UCSD-AML1 (cell line): Measurements from ENCODE around the gene ZSWIM8.
A peak's percentile ranks its signal among the peaks of the same experiment; 100 is the strongest.
"Not testable (repeated sequence)": the region's sequence is repeated elsewhere in the genome, so short reads cannot be mapped to it uniquely, and the experiment has no call there.

ENCODE experiments used
- DNase-seq: peaks from one replicate; lab custom pipeline; 2025; ENCODE audit not compliant: unreplicated experiment; lab: John Stamatoyannopoulos, UW

Gene ZSWIM8, protein sequence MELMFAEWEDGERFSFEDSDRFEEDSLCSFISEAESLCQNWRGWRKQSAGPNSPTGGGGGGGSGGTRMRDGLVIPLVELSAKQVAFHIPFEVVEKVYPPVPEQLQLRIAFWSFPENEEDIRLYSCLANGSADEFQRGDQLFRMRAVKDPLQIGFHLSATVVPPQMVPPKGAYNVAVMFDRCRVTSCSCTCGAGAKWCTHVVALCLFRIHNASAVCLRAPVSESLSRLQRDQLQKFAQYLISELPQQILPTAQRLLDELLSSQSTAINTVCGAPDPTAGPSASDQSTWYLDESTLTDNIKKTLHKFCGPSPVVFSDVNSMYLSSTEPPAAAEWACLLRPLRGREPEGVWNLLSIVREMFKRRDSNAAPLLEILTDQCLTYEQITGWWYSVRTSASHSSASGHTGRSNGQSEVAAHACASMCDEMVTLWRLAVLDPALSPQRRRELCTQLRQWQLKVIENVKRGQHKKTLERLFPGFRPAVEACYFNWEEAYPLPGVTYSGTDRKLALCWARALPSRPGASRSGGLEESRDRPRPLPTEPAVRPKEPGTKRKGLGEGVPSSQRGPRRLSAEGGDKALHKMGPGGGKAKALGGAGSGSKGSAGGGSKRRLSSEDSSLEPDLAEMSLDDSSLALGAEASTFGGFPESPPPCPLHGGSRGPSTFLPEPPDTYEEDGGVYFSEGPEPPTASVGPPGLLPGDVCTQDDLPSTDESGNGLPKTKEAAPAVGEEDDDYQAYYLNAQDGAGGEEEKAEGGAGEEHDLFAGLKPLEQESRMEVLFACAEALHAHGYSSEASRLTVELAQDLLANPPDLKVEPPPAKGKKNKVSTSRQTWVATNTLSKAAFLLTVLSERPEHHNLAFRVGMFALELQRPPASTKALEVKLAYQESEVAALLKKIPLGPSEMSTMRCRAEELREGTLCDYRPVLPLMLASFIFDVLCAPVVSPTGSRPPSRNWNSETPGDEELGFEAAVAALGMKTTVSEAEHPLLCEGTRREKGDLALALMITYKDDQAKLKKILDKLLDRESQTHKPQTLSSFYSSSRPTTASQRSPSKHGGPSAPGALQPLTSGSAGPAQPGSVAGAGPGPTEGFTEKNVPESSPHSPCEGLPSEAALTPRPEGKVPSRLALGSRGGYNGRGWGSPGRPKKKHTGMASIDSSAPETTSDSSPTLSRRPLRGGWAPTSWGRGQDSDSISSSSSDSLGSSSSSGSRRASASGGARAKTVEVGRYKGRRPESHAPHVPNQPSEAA (N-terminal part only)

DNA sequence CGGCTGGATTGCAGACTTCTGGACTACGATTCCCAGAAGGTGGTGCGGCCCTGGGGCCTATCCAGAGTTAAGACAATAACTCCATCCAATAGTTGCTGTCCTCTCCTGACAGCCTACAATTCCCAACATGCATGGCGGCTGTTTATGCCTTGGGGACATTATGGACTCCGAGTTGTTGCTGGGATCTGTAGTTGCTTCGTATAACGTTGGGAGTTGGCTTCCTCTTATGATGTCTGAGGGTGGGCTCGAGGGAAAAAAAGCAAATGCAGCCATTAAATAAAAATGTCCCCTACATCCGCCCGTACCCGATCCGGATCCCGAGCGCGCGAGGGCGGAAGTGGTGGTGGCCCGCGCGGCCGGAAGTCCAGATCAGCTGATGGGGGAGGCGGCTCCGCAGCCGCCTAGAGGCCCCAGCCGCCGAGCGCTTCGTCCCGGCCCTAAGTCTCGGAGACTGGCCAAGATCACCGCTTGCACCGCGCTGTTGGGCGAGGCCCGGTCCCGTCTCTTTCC lies at the start of gene ZSWIM8:
Gene ZSWIM8 (plus strand): TSS at position 396 of the 510 bp plus-strand sequence. CDS start 273 bp downstream, outside the sequence.
- peak; percentile 90 for DNase-seq

DNA sequence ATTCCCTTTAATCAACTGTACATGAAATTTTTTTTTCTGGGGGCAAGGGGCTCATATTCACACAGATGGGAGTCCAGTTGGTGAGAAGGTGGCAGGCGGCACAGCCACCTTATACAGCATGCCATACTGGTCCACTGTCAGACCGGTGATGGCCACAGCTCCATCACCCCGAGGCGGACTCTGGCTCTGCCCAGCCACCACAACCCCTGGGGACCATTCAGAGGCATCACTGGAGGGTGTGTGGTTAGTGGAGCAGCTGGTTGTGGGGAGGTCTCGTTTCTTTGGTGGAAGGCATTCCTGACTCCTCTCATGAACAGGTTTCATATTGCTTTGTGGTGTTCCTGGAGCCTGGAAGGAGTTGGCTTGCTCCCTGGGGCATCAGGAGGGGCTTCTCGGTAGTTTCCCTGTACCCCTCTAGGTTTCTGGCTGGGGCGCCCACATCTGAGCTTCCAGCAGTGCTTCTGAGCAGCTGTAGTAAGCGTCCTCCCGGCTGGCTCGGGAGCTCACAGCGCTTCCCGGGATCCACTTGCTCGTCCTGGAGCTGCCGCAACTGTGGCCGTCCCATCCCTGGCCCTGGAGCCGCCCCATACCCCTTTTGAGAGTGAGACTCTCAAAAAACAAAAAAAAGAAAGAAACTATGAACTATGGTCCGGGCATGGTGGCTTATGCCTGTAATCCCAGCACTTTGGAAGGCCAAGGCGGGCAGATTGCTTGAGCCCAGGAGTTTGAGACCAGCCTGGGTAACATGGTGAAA lies 44.7 kb upstream of the ZSWIM8 start:
- not testable (repeated sequence) for DNase-seq

DNA sequence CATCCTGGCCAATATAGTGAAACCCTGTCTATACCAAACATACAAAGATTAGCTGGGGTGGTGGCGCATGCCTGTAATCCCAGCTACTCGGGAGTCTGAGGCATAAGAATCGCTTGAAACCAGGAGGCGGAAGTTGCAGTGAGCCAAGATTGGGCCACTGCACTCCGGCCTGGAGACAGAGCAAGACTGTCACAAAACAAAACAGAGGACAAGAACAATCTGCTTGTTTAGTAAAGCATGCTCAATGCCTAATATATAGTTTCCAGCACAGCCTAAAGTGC lies 43.0 kb upstream of the ZSWIM8 start:
- DNase-seq, result no peak

DNA sequence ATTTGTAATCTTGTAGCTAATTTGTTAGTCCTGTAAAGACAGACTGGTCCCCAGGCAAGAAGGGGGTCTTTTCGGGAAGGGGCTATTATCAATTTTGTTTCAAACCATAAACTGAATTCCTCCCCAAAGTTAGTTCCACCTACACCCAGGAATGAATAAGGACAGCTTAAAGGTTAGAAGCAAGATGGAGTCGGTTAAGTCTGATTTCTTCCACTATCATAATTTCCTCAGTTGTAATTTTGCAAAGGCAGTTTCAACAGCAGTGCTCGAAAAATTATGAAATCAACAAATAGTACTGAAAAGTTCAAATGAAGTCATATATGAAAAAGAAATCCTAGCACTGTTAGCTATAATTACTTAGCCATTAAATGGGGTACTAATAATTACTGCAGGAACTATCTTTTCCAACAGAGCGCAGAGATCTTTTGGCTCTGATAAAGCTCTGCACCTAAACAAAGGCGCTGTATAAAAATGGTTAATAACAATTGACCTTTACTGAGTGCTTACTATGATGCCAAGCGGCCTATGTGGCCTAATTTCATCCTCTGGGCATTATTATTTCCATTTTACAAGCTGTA lies 42.0 kb upstream of the ZSWIM8 start:
- no peak for DNase-seq

DNA sequence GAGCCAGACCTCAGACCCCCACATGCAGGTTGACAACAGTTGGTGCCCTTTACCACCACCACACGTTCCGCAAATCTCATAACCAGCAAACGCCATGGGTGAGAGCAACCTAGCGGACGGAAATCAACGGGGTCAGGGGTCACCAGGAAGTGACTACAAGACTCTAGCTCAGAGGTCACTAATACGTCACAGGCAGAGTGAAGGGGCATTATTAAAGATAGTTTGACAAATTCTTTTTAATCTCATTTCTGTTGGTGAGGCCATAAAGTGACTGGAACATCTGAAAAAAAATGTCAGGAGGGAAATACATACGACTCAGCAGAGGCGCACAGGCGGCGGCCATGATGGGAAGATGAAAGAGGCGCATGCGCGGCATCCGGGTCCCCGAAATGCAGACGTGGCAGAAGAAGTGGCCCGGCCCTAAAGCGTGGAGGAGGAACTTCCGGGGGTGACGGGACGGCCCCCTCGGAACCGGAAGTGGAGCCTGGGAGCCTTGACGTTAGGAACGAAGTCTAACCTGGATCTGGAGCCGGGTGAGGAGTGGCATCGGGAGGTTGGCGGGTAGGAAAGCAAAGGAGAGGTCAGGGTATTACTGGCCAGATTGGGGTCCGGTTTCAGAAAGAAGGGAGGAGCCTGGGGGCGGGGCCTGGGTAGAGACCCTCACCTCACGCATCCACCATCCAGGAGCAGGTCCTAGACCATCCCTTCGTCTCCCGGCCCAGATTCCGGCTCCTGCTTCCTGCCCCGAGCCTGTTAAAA lies 41.3 kb upstream of the ZSWIM8 start, which contains the start of gene SEC24C:
Gene SEC24C (plus strand): TSS at position 468 of the 759 bp plus-strand sequence. CDS start 2,461 bp downstream, outside the sequence.
- DNase-seq, result peak; percentile 95

DNA sequence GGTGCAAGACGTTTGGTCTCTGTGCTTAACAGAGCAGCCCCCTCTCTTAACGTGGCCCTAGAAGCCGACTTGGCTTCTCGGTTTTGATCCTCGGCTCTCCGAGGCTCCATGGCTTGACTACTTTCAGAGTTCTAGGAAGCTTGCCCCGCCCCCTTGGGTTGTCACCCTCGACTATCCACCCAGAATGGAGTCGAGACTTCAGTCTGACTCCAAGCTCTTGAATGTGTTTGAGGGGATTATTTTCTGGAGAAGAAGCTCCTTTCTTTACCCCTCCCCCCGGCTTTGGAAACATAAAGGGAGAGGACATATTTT lies 40.8 kb upstream of the ZSWIM8 start:
- DNase-seq, result peak; percentile 84

DNA sequence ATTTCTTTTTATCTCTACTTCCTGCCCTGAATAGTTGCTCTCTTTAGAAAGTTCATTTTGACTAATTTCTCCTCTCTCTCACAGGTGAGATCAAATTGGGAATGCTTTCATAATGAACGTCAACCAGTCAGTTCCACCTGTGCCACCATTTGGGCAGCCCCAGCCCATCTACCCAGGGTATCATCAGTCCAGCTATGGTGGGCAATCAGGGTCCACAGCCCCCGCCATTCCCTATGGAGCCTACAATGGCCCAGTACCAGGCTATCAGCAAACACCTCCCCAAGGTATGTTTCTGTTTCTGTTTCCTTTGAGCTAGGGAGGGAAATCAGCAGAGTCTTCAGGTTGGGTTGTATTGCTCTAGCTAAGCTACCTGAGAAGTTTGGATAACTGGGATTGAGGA lies 38.7 kb upstream of the ZSWIM8 start:
- no peak for DNase-seq

DNA sequence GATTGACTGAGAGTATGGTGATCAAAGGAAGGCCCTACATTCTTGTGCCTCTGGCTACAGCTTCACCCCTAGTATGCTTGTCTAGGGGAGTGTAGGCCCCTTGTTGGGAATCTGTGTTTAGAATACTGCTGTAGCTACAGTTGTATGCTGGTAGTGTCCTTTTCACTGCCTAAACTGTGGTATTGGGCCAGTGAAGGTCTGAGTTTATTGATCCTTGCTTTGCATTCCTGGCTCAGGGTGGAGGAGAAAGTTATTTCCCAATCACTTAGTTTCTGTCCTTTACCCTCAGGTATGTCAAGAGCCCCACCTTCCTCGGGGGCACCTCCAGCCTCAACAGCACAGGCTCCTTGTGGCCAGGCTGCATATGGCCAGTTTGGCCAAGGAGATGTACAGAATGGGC lies 34.6 kb upstream of the ZSWIM8 start:
- DNase-seq, result no peak

DNA sequence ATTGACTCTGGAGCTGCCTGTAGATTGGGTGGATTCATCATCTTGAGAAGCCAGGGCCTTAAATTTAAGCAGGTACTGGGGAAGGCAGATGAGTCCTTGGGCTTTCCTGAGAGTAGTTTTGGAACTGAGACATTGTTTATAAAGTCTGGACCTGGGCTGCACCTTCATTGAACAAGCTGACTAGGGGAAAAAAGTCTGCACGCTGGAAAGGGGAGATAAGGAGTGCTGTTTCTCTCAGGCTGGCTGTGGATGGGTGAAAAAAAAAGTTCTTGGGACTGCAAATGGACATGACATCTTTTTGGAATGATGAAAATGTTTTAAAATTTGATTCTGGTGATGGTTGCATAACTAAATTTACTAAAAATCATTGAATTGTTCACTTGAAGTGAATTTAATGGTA lies 29.2 kb upstream of the ZSWIM8 start:
- DNase-seq, result no peak

DNA sequence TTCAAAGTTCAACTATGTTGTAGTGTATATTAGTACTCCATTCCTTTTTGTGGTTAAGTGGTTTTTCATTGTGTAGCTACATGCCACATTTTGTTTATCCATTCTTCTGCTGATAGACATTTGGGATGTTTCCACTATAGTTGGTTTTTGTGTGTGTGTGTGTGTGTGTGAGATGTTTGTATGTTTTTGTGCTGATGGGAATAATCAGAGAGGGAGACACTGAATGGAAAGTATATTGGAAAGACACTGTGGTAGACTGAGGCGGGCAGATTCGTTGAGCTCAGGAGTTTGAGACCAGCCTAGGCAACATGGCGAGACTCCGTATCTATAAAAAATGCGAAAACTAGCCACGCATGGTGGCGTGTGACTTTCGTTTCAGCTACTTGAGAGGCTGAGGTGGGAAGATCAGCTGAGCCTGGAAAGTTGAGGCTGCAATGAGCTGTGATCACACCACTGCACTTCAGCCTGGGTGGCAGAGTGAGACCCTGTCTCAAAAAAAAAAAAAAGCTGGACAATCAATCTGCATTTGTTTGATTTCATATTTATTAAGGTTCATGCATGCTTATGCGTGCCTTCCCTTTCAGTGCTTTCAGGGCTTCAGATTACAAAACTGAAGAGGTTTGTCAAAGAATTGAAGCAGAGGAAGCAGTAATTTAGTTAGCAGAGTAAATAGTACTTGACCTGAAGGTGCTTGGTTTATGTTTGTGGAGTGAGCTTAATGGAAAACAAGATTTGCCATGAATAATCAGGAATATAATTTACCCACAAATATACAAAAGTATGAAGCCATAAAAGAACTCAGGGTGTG lies 26.5 kb upstream of the ZSWIM8 start:
- no peak for DNase-seq

DNA sequence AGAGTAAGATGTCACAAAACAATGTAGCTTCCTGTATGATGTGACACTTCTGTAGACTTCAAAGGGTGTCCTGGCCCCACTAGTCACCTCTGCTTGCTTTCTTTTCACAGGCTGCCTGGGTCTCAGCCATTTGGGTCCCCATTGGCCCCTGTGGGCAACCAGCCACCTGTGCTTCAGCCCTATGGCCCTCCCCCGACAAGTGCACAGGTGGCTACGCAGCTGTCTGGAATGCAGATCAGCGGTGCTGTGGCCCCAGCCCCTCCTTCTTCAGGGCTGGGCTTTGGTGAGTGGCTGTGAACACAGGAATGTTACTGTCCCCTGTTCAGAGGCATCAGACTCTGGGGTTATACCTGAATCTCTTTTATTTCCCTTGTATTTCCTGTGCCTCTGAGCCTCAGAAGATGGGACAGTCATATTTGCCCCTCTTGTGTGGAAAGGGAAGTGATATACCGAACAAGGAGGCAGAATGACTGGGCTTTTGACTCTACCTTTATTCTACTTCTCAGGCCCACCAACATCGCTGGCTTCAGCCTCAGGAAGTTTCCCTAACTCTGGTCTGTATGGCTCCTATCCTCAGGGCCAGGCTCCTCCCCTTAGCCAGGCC lies 25.8 kb upstream of the ZSWIM8 start:
- no peak for DNase-seq

DNA sequence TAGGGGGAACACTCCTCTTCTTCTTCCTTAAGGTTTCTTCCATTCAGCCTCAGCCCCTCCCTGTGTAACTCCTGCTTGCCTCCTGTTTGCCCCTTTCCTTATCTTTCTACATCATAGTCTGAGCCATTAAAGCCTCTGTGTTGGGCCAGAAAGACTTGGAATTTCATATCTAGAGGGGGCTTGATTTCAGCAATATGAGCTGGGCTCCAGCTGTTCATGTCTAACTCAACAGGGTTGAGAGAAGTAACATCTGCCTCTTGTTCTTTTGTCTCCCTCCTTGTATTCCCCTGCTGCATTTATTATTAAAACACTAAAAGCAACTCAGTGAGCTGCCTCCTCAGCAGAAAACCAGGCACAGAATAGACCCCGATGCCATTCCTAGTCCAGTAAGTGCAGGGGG lies 23.6 kb upstream of the ZSWIM8 start:
- DNase-seq, result no peak

DNA sequence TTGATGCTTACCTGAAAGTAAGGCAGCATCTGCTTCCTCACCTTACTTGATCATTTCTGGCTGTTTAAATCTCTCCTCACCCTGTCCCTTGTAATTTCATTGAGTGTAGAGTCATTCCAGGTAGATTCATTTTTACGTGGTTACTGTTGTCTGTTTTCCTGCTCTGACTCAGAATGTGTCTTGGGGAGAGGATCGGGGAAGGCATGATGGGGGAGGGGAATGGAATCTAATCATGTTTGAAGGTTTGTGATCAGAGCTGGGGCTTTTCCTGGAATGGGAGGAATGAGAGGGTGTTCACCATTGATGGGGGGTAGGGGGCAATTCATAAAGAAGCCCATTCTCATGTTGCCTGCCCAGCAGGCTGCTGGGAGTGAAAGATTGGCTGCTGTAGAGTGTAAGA lies 22.5 kb upstream of the ZSWIM8 start:
- no peak for DNase-seq

DNA sequence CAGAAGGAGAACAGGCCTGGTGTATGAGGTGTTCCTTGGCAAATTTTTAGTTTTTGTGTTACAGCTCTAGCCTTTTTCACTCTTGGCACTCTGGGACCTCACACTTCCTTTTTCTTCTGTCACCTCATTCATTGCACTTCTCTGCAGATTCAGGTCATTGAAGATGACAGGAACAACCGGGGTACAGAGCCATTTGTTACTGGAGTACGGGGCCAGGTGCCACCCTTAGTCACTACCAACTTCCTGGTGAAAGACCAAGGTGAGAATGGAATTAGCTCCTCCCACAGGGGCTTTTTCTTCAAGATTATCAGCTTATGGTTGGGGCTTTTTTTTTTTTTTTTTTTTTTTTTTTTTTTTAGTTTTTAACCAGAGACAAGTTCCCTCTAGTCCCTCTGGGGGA lies 22.1 kb upstream of the ZSWIM8 start:
- DNase-seq, result no peak

DNA sequence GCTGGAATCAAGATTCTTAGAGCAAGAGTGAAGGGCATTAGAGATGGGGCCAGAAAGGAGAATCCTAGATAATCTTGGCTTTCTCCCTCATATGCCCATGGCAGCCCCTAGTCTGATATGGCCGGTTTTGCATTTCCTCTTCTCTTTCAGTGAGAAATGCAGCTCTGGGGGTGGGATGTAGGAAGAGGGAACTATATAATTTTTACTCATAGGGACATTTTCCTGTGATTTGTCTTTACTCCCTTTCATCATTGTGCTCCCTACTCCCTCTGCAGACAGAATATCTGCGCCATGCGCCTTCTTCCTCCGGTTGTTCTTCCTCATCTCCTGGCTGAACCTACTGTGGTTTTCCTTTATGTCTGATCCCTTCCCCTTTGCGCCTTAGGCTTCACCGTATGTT lies 20.3 kb upstream of the ZSWIM8 start:
- DNase-seq, result no peak

DNA sequence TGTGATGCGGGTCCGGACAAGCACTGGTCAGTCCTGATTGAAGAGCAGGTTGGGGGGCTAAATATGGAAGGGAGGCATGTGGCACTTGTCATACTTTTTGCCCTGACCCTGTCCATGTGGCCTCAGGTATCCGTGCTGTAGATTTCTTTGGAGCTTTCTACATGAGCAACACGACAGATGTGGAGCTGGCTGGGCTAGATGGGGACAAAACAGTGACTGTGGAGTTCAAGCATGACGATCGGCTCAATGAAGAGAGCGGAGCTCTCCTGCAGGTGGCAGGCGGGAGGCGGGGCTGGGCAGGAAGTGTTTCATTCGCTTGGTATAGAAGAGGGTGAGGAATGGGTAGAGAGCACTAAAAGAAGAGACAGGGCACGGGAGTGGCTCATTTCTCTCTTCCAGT lies 16.5 kb upstream of the ZSWIM8 start:
- DNase-seq, result no peak

DNA sequence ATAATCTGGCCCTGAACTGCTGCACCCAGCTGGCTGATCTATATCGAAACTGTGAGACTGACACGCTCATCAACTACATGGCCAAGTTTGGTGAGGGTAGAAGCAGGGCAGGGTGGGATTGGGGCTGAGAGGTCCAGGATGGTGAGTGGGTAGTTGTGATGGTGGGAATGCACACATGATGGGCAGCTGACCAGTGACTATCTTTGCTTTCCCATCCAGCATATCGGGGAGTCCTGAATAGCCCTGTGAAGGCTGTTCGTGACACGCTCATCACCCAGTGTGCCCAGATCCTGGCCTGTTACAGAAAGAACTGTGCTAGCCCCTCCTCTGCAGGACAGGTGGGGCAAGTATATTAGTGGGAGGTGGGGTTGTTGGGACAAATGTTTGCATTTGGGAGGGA lies 16.0 kb upstream of the ZSWIM8 start:
- DNase-seq, result no peak

DNA sequence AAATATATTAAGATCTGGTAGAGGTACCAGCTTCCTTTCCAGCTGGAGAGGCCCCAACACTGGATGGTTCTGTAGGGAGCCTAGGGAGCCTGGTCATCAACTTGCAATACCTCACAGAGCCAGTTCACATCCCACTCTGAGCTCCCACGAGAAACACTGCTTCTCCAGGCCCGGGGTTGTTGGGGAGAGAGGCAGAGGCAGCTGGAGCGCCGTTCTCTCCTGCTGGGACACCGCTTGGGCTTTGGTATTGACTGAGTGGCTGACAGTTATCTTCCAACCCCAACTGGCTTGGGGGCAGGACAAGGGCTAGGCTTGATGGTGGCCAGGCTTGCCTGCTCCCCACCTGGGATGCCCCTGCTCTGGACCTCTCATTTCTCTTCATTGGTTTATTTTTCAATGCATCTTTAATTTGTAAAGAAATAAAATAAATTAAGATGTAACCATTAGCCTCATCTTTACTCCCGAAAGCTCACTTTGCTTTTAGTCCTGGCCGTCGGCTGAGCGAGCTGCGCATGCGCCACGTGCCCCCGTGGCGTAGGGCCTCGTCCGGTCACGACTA lies 13.6 kb upstream of the ZSWIM8 start:
- DNase-seq, result no peak
